Measurements from ENCODE around the gene ELFN2. TPM values are rescaled to one million over a fixed set of nuclear protein-coding genes. Genes with fewer than 3 reads are reported as not detected.

Gene ELFN2
- total RNA-seq, 4 donors from 2014 or later: 0.30 to 0.76 TPM; not detected in 2

- H3K9me3 ChIP-seq: no peaks in the 10 kb centered on the region
- H3K27me3 ChIP-seq: no peaks in the 10 kb centered on the region
- H3K4me1 ChIP-seq: no peaks in the 10 kb centered on the region
- TF ChIP-seq CTCF (IDR thresholded peaks at IDR 0.05) (no peak), POLR2A (IDR thresholded peaks at IDR 0.05) (no peak)
- no peak for DNase-seq
- no peaks in the 10 kb centered on the region for H3K36me3 ChIP-seq
- H3K27ac ChIP-seq: no peak overlapping the region
- H3K4me3 ChIP-seq: no peak overlapping the region
- intact Hi-C loops (cut with DNase I; ENCODE audit: low total_unique reads): no loop called here
Measured at GRCh38 chr22:37355174-37355573, 72.1 kb downstream of the ELFN2 start.

GRCh38 chr22:37354670-37355069 is 72.6 kb downstream of the ELFN2 start:
- Histone ChIP-seq H3K4me1 (no peaks in the 10 kb centered on the region), H3K4me3 (no peak overlapping the region), H3K36me3 (no peaks in the 10 kb centered on the region), H3K9me3 (no peaks in the 10 kb centered on the region), H3K27me3 (no peaks in the 10 kb centered on the region), H3K27ac (no peak overlapping the region)
- intact Hi-C loops (cut with DNase I; ENCODE audit: low total_unique reads): no loop called here
- TF ChIP-seq POLR2A (IDR thresholded peaks at IDR 0.05) (no peak), CTCF (IDR thresholded peaks at IDR 0.05) (no peak)
- DNase-seq: no peak

GRCh38 chr22:37354261-37354660 is 73.0 kb downstream of the ELFN2 start:
- intact Hi-C loops (cut with DNase I; ENCODE audit: low total_unique reads): no loop called here
- no peak for DNase-seq
- H3K36me3 ChIP-seq: no peaks in the 10 kb centered on the region
- H3K27me3 ChIP-seq: no peaks in the 10 kb centered on the region
- H3K9me3 ChIP-seq: no peaks in the 10 kb centered on the region
- TF ChIP-seq POLR2A (IDR thresholded peaks at IDR 0.05) (no peak), CTCF (IDR thresholded peaks at IDR 0.05) (no peak)
- no peak overlapping the region for H3K4me3 ChIP-seq
- H3K4me1 ChIP-seq: no peaks in the 10 kb centered on the region
- H3K27ac ChIP-seq: no peak overlapping the region

GRCh38 chr22:37353839-37354238 is 73.4 kb downstream of the ELFN2 start:
- no peaks in the 10 kb centered on the region for H3K27me3 ChIP-seq
- H3K4me3 ChIP-seq: no peak overlapping the region
- no peak for DNase-seq
- intact Hi-C loops (cut with DNase I; ENCODE audit: low total_unique reads): no loop called here
- no peaks in the 10 kb centered on the region for H3K4me1 ChIP-seq
- no peak for TF ChIP-seq CTCF (IDR thresholded peaks at IDR 0.05)
- TF ChIP-seq POLR2A (IDR thresholded peaks at IDR 0.05): no peak
- H3K9me3 ChIP-seq: no peaks in the 10 kb centered on the region
- H3K27ac ChIP-seq: no peak overlapping the region
- no peaks in the 10 kb centered on the region for H3K36me3 ChIP-seq

- no peaks in the 10 kb centered on the region for H3K4me1 ChIP-seq
- intact Hi-C loops (cut with DNase I; ENCODE audit: low total_unique reads): no loop called here
- TF ChIP-seq POLR2A (IDR thresholded peaks at IDR 0.05) (no peak), CTCF (IDR thresholded peaks at IDR 0.05) (no peak)
- H3K27ac ChIP-seq: no peak overlapping the region
- H3K4me3 ChIP-seq: no peak overlapping the region
- no peaks in the 10 kb centered on the region for H3K9me3 ChIP-seq
- no peaks in the 10 kb centered on the region for H3K27me3 ChIP-seq
- DNase-seq: no peak
- H3K36me3 ChIP-seq: no peaks in the 10 kb centered on the region
Measured at GRCh38 chr22:37352481-37352880, 74.8 kb downstream of the ELFN2 start.
